BLaER1 treated with 17β-estradiol and CSF1 and Interleukin-3, amounts not matched to agents 10 nM and 100 nM (cell line): ENCODE measurements around the gene SCRN3.
A peak's percentile ranks its signal among the peaks of the same experiment; 100 is the strongest.

ENCODE experiments used
- H3K27ac ChIP-seq, 11 experiments: shearing (Covaris generic); formaldehyde crosslinking; 2 replicates each; pipeline ENCODE4 v1.8.1; 2022
- H3K27me3 ChIP-seq, 11 experiments: shearing (Covaris generic); formaldehyde crosslinking; 2 replicates each; pipeline ENCODE4 v1.8.1; 2022
- H3K36me3 ChIP-seq, 11 experiments: shearing (Covaris generic); formaldehyde crosslinking; 2 replicates each; pipeline ENCODE4 v1.8.1; 2022
- H3K4me1 ChIP-seq, 10 experiments: shearing (Covaris generic); formaldehyde crosslinking; 2 replicates each; pipeline ENCODE4 v1.8.1; 2022
- H3K4me2 ChIP-seq, 11 experiments: shearing (Covaris generic); formaldehyde crosslinking; 2 replicates each; pipeline ENCODE4 v1.8.1; 2022
- H3K4me3 ChIP-seq, 10 experiments: shearing (Covaris generic); formaldehyde crosslinking; 2 replicates each; pipeline ENCODE4 v1.8.1; 2022
- H3K9ac ChIP-seq, 11 experiments: shearing (Covaris generic); formaldehyde crosslinking; 2 replicates each; pipeline ENCODE4 v1.8.1; 2022
- H3K9me3 ChIP-seq, 11 experiments: shearing (Covaris generic); formaldehyde crosslinking; replicated peaks in 1 of 11; 2 replicates each; pipeline ENCODE4 v1.8.1; 2022
- H4K20me1 ChIP-seq, 11 experiments: shearing (Covaris generic); formaldehyde crosslinking; 2 replicates each; pipeline ENCODE4 v1.8.1; 2022
- Cebpa-rat ChIP-seq, 11 experiments: shearing (Covaris generic); IDR thresholded peaks; 2 replicates each; pipeline ENCODE4 v1.8.1; 2022

Gene SCRN3

DNA sequence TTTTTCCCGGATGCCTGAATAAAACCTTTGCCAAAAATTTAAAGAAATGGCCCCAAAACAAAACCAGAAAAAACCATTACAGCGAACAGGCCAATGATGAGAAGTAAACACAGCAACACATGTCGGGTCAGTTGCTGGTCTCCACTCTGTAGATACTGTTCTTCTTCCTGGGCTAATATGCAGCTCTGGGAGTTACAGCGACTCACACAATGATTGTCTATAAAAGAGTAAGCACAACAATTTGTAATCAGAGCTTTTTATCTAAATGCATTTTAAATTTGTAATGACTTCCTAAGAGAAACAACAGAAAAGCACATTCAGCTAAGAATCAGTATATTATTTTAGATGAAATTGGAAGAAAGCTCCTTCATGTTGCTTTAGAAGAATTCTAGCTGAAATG, 51.0 kb downstream of the SCRN3 start:
- Histone ChIP-seq H3K27ac (no peak overlapping the region), H3K9me3 (no peaks in the 10 kb centered on the region)

DNA sequence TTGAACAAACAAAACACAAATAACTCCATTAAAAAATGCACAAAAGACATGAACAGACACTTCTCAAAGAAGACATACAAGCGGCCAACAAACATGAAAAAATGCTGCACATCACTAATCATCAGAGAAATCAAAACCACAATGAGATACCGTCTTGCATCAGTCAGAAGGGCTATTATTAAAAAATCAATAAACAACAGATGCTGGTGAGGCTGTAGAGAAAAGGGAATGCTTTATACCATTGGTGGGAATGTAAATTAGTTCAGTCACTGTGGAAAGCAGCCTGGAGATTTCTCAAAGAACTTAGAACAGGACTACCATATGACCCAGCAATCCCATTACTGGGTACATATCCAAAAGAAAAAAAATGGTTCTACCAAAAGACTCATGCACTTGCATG, 53.5 kb downstream of the SCRN3 start:
- H3K9ac ChIP-seq, result no peak overlapping the region
- no peak for TF ChIP-seq Cebpa-rat (IDR thresholded peaks at IDR 0.05)
- H3K4me1 ChIP-seq, result no peaks in the 10 kb centered on the region
- H3K27ac ChIP-seq, result no peak overlapping the region
- H3K9me3 ChIP-seq, result no peaks in the 10 kb centered on the region
- no peaks in the 10 kb centered on the region for H4K20me1 ChIP-seq
- H3K36me3 ChIP-seq, result peaks cover 0 to 62% (median 0%) of the 10 kb centered on the region in 11 experiments; a peak in 7 of 22 replicates
- H3K4me2 ChIP-seq, result no peak overlapping the region
- no peaks in the 10 kb centered on the region for H3K27me3 ChIP-seq
- H3K4me3 ChIP-seq, result no peak overlapping the region

More for the DNA sequence above, 51.0 kb downstream of the SCRN3 start:
- no peak overlapping the region for H3K9ac ChIP-seq
- no peak overlapping the region for H3K4me3 ChIP-seq
- no peaks in the 10 kb centered on the region for H3K4me1 ChIP-seq
- no peaks in the 10 kb centered on the region for H4K20me1 ChIP-seq
- H3K4me2 ChIP-seq, result no peak overlapping the region
- TF ChIP-seq Cebpa-rat (IDR thresholded peaks at IDR 0.05), result no peak
- H3K36me3 ChIP-seq, result peaks cover 0 to 68% (median 8%) of the 10 kb centered on the region in 11 experiments; a peak in 9 of 22 replicates
- no peaks in the 10 kb centered on the region for H3K27me3 ChIP-seq

DNA sequence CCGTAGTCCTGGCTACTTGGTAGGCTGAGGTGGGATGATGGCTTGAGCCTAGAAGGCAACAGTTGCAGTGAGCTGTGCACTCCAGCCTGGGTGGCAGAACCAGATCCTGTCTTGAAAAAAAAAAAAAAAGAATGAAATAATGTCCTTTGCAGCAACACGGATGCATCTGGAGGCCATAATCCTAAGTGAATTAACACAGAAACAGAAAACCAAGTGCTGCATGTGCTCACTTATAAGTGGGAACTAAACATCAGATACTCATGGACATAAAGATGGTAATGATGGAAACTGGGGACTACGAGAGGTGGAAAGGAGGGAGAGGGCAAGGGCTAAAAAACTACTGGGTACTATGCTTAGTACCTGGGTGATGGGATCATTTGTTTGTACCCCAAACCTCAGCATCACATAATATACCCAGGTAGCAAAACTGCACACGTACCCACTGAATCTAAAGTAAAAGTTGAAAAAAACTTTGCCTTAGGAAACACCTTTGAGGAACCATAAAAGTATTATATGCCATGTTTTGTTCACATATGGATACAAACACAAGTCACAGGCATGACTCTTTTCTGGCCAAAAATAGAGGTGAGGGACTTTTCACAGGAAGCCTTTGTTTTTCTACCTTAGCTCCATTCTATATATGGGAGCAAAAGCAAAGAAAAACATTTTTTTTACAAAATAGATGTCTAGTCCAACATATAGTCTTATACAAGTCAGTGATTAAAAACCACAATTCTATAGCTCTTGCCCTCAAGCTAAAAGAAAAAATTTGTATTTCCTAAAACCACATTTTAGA, 54.7 kb downstream of the SCRN3 start:
- no peak overlapping the region for H3K27ac ChIP-seq
- no peak for TF ChIP-seq Cebpa-rat (IDR thresholded peaks at IDR 0.05)
- H3K27me3 ChIP-seq, result no peaks in the 10 kb centered on the region
- peaks cover 0 to 52% (median 0%) of the 10 kb centered on the region in 11 experiments; a peak in 6 of 22 replicates for H3K36me3 ChIP-seq
- H3K9ac ChIP-seq, result no peak overlapping the region
- no peak overlapping the region for H3K4me2 ChIP-seq
- H3K4me1 ChIP-seq, result no peaks in the 10 kb centered on the region
- H4K20me1 ChIP-seq, result no peaks in the 10 kb centered on the region
- no peaks in the 10 kb centered on the region for H3K9me3 ChIP-seq
- H3K4me3 ChIP-seq, result no peak overlapping the region

DNA sequence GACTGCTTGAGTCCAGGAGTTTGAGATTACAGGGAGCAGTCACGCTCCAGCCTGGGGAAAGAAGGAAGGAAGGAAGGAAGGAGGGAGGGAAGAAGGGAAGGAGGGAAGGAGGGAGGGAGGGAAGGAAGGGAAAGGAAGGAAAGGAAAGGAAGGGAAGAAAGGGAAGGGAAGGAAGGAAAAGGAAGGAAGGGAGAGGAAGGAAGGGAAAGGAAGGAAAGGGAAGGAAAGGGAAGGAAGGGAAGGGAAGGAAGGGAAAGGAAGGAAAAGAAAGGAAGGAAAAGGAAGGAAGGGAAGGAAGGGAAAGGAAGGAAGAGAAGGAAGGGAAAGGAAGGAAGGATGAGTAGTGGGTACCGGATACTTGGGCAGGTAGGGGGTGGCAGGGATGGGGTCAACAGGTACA, 59.0 kb downstream of the SCRN3 start:
- Histone ChIP-seq H3K27ac (no peak overlapping the region), H3K9me3 (no peaks in the 10 kb centered on the region), H3K4me2 (no peak overlapping the region), H3K4me1 (no peaks in the 10 kb centered on the region), H3K36me3 (peaks cover 0 to 62% (median 0%) of the 10 kb centered on the region in 11 experiments; a peak in 5 of 22 replicates), H3K9ac (no peak overlapping the region), H3K4me3 (no peak overlapping the region), H3K27me3 (no peaks in the 10 kb centered on the region), H4K20me1 (no peaks in the 10 kb centered on the region)
- TF ChIP-seq Cebpa-rat (IDR thresholded peaks at IDR 0.05), result no peak

DNA sequence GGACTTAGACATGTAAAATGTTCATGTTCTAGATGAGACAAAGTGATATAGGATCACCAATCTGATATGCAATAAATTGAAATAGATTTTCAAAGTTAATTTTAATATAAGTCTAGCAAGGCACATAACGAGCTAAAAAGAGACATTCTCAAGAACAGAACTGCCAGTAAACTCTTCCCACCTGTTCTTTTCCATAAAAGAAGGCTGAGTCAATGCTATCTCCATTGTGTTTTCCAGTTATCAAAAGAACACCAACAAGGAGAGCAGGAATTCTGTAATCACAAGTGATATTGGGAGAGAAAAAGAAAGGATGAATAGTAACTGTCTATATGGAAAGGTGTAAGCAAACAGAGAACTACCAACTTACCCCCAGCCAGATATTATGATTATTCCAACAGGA, 65.7 kb downstream of the SCRN3 start:
- no peaks in the 10 kb centered on the region for H3K27me3 ChIP-seq
- H3K4me3 ChIP-seq, result no peak overlapping the region
- no peaks in the 10 kb centered on the region for H4K20me1 ChIP-seq
- no peaks in the 10 kb centered on the region for H3K4me1 ChIP-seq
- no peak overlapping the region for H3K27ac ChIP-seq
- TF ChIP-seq Cebpa-rat (IDR thresholded peaks at IDR 0.05), result no peak
- H3K4me2 ChIP-seq, result no peak overlapping the region
- peaks cover 0 to 39% (median 0%) of the 10 kb centered on the region in 11 experiments; a peak in 3 of 22 replicates for H3K36me3 ChIP-seq
- H3K9me3 ChIP-seq, result no peaks in the 10 kb centered on the region
- H3K9ac ChIP-seq, result no peak overlapping the region

DNA sequence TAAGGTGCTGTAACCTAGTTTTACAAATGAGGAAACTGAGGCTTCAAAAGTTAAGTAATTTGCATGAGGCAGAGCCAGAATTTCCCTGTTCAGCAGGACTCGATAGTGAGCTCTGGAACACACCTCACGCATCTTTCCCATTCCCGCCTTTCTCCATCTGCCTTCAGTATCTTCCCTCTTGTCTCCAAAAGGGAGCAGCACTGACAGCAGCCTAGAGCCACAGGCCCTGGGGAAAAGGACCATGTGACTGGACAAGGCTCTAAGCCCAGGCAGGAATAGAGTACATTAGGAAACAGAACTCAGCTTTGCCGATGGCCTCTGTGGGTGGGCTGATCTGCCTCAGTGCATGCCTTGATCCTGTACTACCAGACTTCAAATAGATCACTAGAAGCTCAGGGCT, 69.8 kb downstream of the SCRN3 start:
- no peak overlapping the region for H3K4me3 ChIP-seq
- no peaks in the 10 kb centered on the region for H3K4me1 ChIP-seq
- H3K36me3 ChIP-seq, result peaks cover 0 to 18% (median 0%) of the 10 kb centered on the region in 11 experiments; a peak in 2 of 22 replicates
- H3K9ac ChIP-seq, result no peak overlapping the region
- no peak for TF ChIP-seq Cebpa-rat (IDR thresholded peaks at IDR 0.05)
- H3K27me3 ChIP-seq, result no peaks in the 10 kb centered on the region
- H3K4me2 ChIP-seq, result no peak overlapping the region
- no peaks in the 10 kb centered on the region for H4K20me1 ChIP-seq
- H3K27ac ChIP-seq, result no peak overlapping the region
- H3K9me3 ChIP-seq, result no peaks in the 10 kb centered on the region

DNA sequence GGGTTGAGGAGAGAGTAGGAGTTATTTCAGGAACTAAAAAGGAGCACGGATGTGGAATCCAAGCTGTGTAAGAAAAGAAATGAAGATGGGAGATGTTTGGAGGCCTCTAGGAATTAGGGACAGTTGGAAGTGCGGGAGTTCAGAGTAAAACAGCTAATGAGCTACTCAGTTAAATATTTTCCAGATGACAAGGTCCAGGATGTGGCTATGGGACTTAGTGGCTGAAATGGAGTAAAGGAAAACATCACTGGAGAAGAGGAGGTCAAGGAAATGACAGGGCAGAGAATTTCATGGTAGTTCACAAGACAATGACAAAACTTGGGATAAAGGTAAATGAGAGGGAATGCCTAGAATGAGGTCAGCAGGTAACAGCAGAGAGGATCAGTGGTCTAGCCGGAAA, 78.3 kb downstream of the SCRN3 start:
- no peak overlapping the region for H3K27ac ChIP-seq
- TF ChIP-seq Cebpa-rat (IDR thresholded peaks at IDR 0.05), result no peak

DNA sequence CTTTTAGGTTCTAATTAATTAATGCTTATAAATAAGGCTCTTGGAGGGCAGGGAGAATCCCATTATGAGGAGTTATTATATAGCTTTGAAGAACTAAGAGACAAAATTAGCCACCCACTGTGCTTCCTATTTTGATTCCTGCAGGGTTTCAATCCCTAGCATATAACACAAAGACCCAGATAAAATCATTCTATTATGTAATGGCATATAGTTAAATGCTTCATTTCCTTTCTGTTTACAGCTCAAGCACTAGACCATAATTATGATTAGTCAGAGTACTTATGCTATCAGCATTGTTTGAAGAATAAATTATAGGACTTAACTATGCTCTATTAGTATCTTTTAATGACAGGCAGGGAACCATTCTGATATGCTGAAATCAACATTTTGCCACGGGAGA, 82.2 kb downstream of the SCRN3 start:
- no peak overlapping the region for H3K4me3 ChIP-seq
- no peak for TF ChIP-seq Cebpa-rat (IDR thresholded peaks at IDR 0.05)

More for the DNA sequence above, 78.3 kb downstream of the SCRN3 start:
- Histone ChIP-seq H3K4me3 (no peak overlapping the region), H3K27me3 (no peaks in the 10 kb centered on the region), H3K4me2 (peak overlapping the region in 5 of 11 experiments; percentile 16 to 44 (median 32); a peak in 6 of 22 replicates), H3K36me3 (peaks cover 0 to 8% (median 0%) of the 10 kb centered on the region in 11 experiments; a peak in 2 of 22 replicates), H3K9me3 (no peaks in the 10 kb centered on the region), H3K4me1 (peaks cover 0 to 11% (median 7%) of the 10 kb centered on the region in 10 experiments; a peak in 10 of 20 replicates), H3K9ac (no peak overlapping the region), H4K20me1 (no peaks in the 10 kb centered on the region)

More for the DNA sequence above, 82.2 kb downstream of the SCRN3 start:
- H3K4me1 ChIP-seq, result peaks cover 0 to 11% (median 7%) of the 10 kb centered on the region in 10 experiments; a peak in 10 of 20 replicates
- H4K20me1 ChIP-seq, result no peaks in the 10 kb centered on the region; a peak in 1 of 22 replicates
- H3K36me3 ChIP-seq, result peaks cover 0 to 31% (median 4%) of the 10 kb centered on the region in 11 experiments; a peak in 7 of 22 replicates
- H3K27ac ChIP-seq, result no peak overlapping the region
- no peak overlapping the region for H3K9ac ChIP-seq
- no peaks in the 10 kb centered on the region for H3K27me3 ChIP-seq
- no peak overlapping the region for H3K4me2 ChIP-seq
- H3K9me3 ChIP-seq, result no peaks in the 10 kb centered on the region
